ENCODE data around the gene UPB1.

UPB1 gene

DNA sequence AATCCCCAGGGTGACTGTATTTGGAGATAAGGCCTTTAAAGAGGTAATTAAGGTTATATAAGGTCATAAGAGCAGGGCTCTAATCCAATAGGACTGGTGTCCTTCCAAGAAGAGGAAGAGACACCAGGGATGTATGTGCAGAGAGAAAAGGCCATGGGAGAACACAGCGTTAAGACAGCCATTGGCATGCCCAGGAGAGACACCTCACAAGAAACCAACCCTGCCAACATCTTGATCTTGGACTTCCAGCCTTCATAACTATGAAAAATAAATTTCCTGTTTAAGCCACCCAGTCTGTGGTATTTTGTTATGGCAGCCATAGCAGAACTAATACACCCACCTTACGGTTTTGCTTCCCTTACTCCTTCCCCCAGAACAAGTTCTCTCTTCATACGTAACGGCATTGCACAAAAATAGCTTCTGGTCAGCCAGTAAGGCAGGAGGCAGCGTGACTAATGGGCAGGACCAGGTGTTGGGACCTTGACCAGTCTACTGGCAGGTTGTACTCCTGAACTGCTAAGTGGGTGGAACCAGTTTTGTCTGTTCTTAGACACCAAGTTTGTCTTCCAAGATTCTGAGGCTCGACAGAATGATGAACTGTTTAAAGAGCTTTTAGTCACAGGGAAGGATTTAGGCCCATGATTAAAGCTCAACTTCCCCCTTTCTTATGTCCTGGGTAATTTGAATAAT lies 31.9 kb upstream of the UPB1 start:
- Histone ChIP-seq H3K4me1 (ENCODE audit: insufficient read depth, low read length) (peaks cover 14% of the 10 kb centered on the region), H3K36me3 (ENCODE audit: insufficient read depth, low read length) (no peaks in the 10 kb centered on the region), H3K9ac (ENCODE audit: low read length) (no peak overlapping the region), H3K9me3 (ENCODE audit: low read length) (no peaks in the 10 kb centered on the region), H3K27me3 (ENCODE audit: control insufficient read depth in 1 of 2, insufficient read depth in 2 of 2, low read length in 2 of 2) (no peaks in the 10 kb centered on the region), H3K4me3 (ENCODE audit: low read depth in 1 of 2, low read length in 2 of 2) (no peak overlapping the region), H3K27ac (ENCODE audit: low read depth, low read length) (no peak overlapping the region)

DNA sequence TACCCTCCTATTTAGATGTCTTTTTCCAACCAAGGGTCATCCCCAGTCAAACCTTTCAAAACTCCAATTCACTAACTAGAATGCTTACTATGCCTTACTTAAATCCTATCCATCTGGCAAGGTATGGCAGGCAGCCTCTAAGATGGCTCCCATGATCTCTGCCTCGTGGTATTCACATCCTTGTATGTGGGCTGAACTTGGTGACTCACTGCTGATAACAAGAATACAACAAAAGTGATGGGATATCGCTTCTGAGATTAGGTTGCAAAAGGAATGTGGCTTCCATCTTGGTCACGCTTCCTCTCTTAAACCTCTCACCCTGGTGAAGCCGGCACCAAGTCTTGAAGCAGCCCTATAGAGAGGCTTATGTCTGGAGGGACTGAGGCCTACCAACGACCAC lies 29.6 kb upstream of the UPB1 start:
- no peak overlapping the region for H3K27ac ChIP-seq (ENCODE audit: low read depth, low read length)
- no peaks in the 10 kb centered on the region for H3K9me3 ChIP-seq (ENCODE audit: low read length)

GRCh38 chr22:24465975-24466374 lies 29.2 kb upstream of the UPB1 start:
- Histone ChIP-seq H3K9ac (ENCODE audit: low read length) (no peak overlapping the region), H3K4me3 (ENCODE audit: low read depth in 1 of 2, low read length in 2 of 2) (no peak overlapping the region), H3K4me1 (ENCODE audit: insufficient read depth, low read length) (peaks cover 14% of the 10 kb centered on the region), H3K27me3 (ENCODE audit: control insufficient read depth in 1 of 2, insufficient read depth in 2 of 2, low read length in 2 of 2) (no peaks in the 10 kb centered on the region), H3K27ac (ENCODE audit: low read depth, low read length) (no peak overlapping the region), H3K36me3 (ENCODE audit: insufficient read depth, low read length) (no peaks in the 10 kb centered on the region), H3K9me3 (ENCODE audit: low read length) (no peaks in the 10 kb centered on the region)

More for the DNA sequence above, 29.6 kb upstream of the UPB1 start:
- no peak overlapping the region for H3K4me3 ChIP-seq (ENCODE audit: low read depth in 1 of 2, low read length in 2 of 2)
- peaks cover 14% of the 10 kb centered on the region for H3K4me1 ChIP-seq (ENCODE audit: insufficient read depth, low read length)
- no peak overlapping the region for H3K9ac ChIP-seq (ENCODE audit: low read length)
- H3K36me3 ChIP-seq (ENCODE audit: insufficient read depth, low read length) = no peaks in the 10 kb centered on the region
- H3K27me3 ChIP-seq (ENCODE audit: control insufficient read depth in 1 of 2, insufficient read depth in 2 of 2, low read length in 2 of 2) = no peaks in the 10 kb centered on the region

GRCh38 chr22:24466716-24467328 lies 28.3 kb upstream of the UPB1 start:
- H3K4me3 ChIP-seq (ENCODE audit: low read depth in 1 of 2, low read length in 2 of 2) = no peak overlapping the region
- no peak overlapping the region for H3K27ac ChIP-seq (ENCODE audit: low read depth, low read length)
- H3K9me3 ChIP-seq (ENCODE audit: low read length) = no peaks in the 10 kb centered on the region
- no peak overlapping the region for H3K9ac ChIP-seq (ENCODE audit: low read length)
- no peaks in the 10 kb centered on the region for H3K27me3 ChIP-seq (ENCODE audit: control insufficient read depth in 1 of 2, insufficient read depth in 2 of 2, low read length in 2 of 2)
- H3K4me1 ChIP-seq (ENCODE audit: insufficient read depth, low read length) = peaks cover 14% of the 10 kb centered on the region
- H3K36me3 ChIP-seq (ENCODE audit: insufficient read depth, low read length) = no peaks in the 10 kb centered on the region

DNA sequence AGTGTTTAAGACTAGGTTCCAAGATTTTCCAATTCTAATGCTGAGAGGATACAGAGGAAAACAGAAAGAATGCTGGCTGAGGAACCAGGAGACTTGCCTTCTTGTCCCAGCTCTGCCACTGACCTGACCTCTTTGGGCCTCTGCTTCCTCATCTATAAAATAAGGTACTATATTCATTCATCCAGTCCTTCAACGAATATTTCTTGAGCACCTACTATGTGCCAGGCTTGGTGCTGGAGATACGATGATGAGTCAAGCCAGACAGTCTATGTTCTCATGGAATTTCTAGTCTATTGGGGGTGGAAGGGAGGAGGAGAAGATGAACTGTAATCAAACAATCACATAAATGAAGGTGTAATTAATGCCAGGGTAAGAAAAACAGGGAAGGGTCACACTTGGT lies 27.8 kb upstream of the UPB1 start:
- Histone ChIP-seq H3K9me3 (ENCODE audit: low read length) (no peaks in the 10 kb centered on the region), H3K36me3 (ENCODE audit: insufficient read depth, low read length) (no peaks in the 10 kb centered on the region), H3K27ac (ENCODE audit: low read depth, low read length) (no peak overlapping the region), H3K9ac (ENCODE audit: low read length) (no peak overlapping the region), H3K27me3 (ENCODE audit: control insufficient read depth in 1 of 2, insufficient read depth in 2 of 2, low read length in 2 of 2) (no peaks in the 10 kb centered on the region), H3K4me3 (ENCODE audit: low read depth in 1 of 2, low read length in 2 of 2) (no peak overlapping the region), H3K4me1 (ENCODE audit: insufficient read depth, low read length) (peaks cover 14% of the 10 kb centered on the region)

GRCh38 chr22:24471570-24471969 lies 23.6 kb upstream of the UPB1 start:
- H3K27ac ChIP-seq (ENCODE audit: low read depth, low read length) = no peak overlapping the region
- H3K36me3 ChIP-seq (ENCODE audit: insufficient read depth, low read length) = no peaks in the 10 kb centered on the region
- no peaks in the 10 kb centered on the region for H3K27me3 ChIP-seq (ENCODE audit: control insufficient read depth in 1 of 2, insufficient read depth in 2 of 2, low read length in 2 of 2)
- peaks cover 9% of the 10 kb centered on the region for H3K4me1 ChIP-seq (ENCODE audit: insufficient read depth, low read length)
- H3K9ac ChIP-seq (ENCODE audit: low read length) = no peak overlapping the region
- H3K4me3 ChIP-seq (ENCODE audit: low read depth in 1 of 2, low read length in 2 of 2) = no peak overlapping the region
- no peaks in the 10 kb centered on the region for H3K9me3 ChIP-seq (ENCODE audit: low read length)

- Histone ChIP-seq H3K9me3 (ENCODE audit: low read length) (no peaks in the 10 kb centered on the region), H3K27me3 (ENCODE audit: control insufficient read depth in 1 of 2, insufficient read depth in 2 of 2, low read length in 2 of 2) (no peaks in the 10 kb centered on the region), H3K27ac (ENCODE audit: low read depth, low read length) (no peak overlapping the region), H3K9ac (ENCODE audit: low read length) (no peak overlapping the region), H3K4me1 (ENCODE audit: insufficient read depth, low read length) (no peaks in the 10 kb centered on the region), H3K4me3 (ENCODE audit: low read depth in 1 of 2, low read length in 2 of 2) (no peak overlapping the region), H3K36me3 (ENCODE audit: insufficient read depth, low read length) (no peaks in the 10 kb centered on the region)
These were observed 21.8 kb upstream of the UPB1 start for GRCh38 chr22:24473284-24473683.

GRCh38 chr22:24474221-24474620 lies 20.9 kb upstream of the UPB1 start:
- H3K9me3 ChIP-seq (ENCODE audit: low read length) = no peaks in the 10 kb centered on the region
- no peak overlapping the region for H3K27ac ChIP-seq (ENCODE audit: low read depth, low read length)
- H3K4me1 ChIP-seq (ENCODE audit: insufficient read depth, low read length) = no peaks in the 10 kb centered on the region

GRCh38 chr22:24474649-24475255 lies 20.4 kb upstream of the UPB1 start:
- Histone ChIP-seq H3K27ac (ENCODE audit: low read depth, low read length) (no peak overlapping the region), H3K27me3 (ENCODE audit: control insufficient read depth in 1 of 2, insufficient read depth in 2 of 2, low read length in 2 of 2) (no peaks in the 10 kb centered on the region), H3K9me3 (ENCODE audit: low read length) (no peaks in the 10 kb centered on the region), H3K36me3 (ENCODE audit: insufficient read depth, low read length) (no peaks in the 10 kb centered on the region), H3K4me1 (ENCODE audit: insufficient read depth, low read length) (no peaks in the 10 kb centered on the region), H3K9ac (ENCODE audit: low read length) (no peak overlapping the region), H3K4me3 (ENCODE audit: low read depth in 1 of 2, low read length in 2 of 2) (no peak overlapping the region)

More at GRCh38 chr22:24474221-24474620, 20.9 kb upstream of the UPB1 start:
- Histone ChIP-seq H3K9ac (ENCODE audit: low read length) (no peak overlapping the region), H3K36me3 (ENCODE audit: insufficient read depth, low read length) (no peaks in the 10 kb centered on the region), H3K4me3 (ENCODE audit: low read depth in 1 of 2, low read length in 2 of 2) (no peak overlapping the region), H3K27me3 (ENCODE audit: control insufficient read depth in 1 of 2, insufficient read depth in 2 of 2, low read length in 2 of 2) (no peaks in the 10 kb centered on the region)

- H3K36me3 ChIP-seq (ENCODE audit: insufficient read depth, low read length) = no peaks in the 10 kb centered on the region
- H3K4me3 ChIP-seq (ENCODE audit: low read depth in 1 of 2, low read length in 2 of 2) = no peak overlapping the region
- H3K9me3 ChIP-seq (ENCODE audit: low read length) = no peaks in the 10 kb centered on the region
- no peak overlapping the region for H3K9ac ChIP-seq (ENCODE audit: low read length)
- H3K27ac ChIP-seq (ENCODE audit: low read depth, low read length) = no peak overlapping the region
- H3K27me3 ChIP-seq (ENCODE audit: control insufficient read depth in 1 of 2, insufficient read depth in 2 of 2, low read length in 2 of 2) = no peaks in the 10 kb centered on the region
- no peaks in the 10 kb centered on the region for H3K4me1 ChIP-seq (ENCODE audit: insufficient read depth, low read length)
These were observed 13.5 kb upstream of the UPB1 start for GRCh38 chr22:24481641-24482040.

- H3K27me3 ChIP-seq (ENCODE audit: control insufficient read depth in 1 of 2, insufficient read depth in 2 of 2, low read length in 2 of 2) = no peaks in the 10 kb centered on the region
- H3K4me1 ChIP-seq (ENCODE audit: insufficient read depth, low read length) = no peaks in the 10 kb centered on the region
- H3K4me3 ChIP-seq (ENCODE audit: low read depth in 1 of 2, low read length in 2 of 2) = no peak overlapping the region
- H3K9me3 ChIP-seq (ENCODE audit: low read length) = no peaks in the 10 kb centered on the region
- H3K9ac ChIP-seq (ENCODE audit: low read length) = no peak overlapping the region
- no peak overlapping the region for H3K27ac ChIP-seq (ENCODE audit: low read depth, low read length)
- no peaks in the 10 kb centered on the region for H3K36me3 ChIP-seq (ENCODE audit: insufficient read depth, low read length)
These were observed 12.6 kb upstream of the UPB1 start for GRCh38 chr22:24482575-24482974.

GRCh38 chr22:24482998-24483397 lies 12.1 kb upstream of the UPB1 start:
- H3K9ac ChIP-seq (ENCODE audit: low read length) = no peak overlapping the region

More at GRCh38 chr22:24482998-24483397, 12.1 kb upstream of the UPB1 start:
- Histone ChIP-seq H3K4me1 (ENCODE audit: insufficient read depth, low read length) (no peaks in the 10 kb centered on the region), H3K27ac (ENCODE audit: low read depth, low read length) (no peak overlapping the region), H3K9me3 (ENCODE audit: low read length) (no peaks in the 10 kb centered on the region), H3K36me3 (ENCODE audit: insufficient read depth, low read length) (no peaks in the 10 kb centered on the region), H3K4me3 (ENCODE audit: low read depth in 1 of 2, low read length in 2 of 2) (no peak overlapping the region), H3K27me3 (ENCODE audit: control insufficient read depth in 1 of 2, insufficient read depth in 2 of 2, low read length in 2 of 2) (no peaks in the 10 kb centered on the region)

Measured in muscle layer of colon (tissue), 2 donors.